CD14-positive monocyte (primary cell): ENCODE data around the gene SLIT1. TPM values are rescaled to one million over a fixed set of nuclear protein-coding genes. Genes with fewer than 3 reads are reported as not detected.

Source experiments
- DNase-seq, 3 donors: peaks; one replicate each; pipeline ENCODE4 v3.0.0-alpha.2; 2011 to 2022
- H2AFZ ChIP-seq: 2 replicates; pipeline ENCODE4 v1.6.0; 2012; ENCODE audit warnings: mild to moderate bottlenecking, low read depth, low read length, inconsistent platforms; ENCODE audit not compliant: insufficient read depth, poor library complexity, severe bottlenecking
- H3K27ac ChIP-seq, 2 donors: 1 replicate in 1 of 2; 2 replicates in 1 of 2; pipeline ENCODE4 v1.5.1; 2012 to 2013; ENCODE audit warnings: low read length in 2 of 2, control low read depth in 1 of 2, inconsistent platforms in 1 of 2, low read depth in 1 of 2, mild to moderate bottlenecking in 1 of 2
- H3K27me3 ChIP-seq, 2 donors: one replicate each; pipeline versions ENCODE4 v1.6.0 to v1.6.1; 2011 to 2013; ENCODE audit warnings: low read length in 2 of 2; ENCODE audit not compliant: control insufficient read depth in 2 of 2, insufficient read depth in 2 of 2
- H3K36me3 ChIP-seq, 2 donors: replicated peaks in 1 of 2; 1 replicate in 1 of 2; 2 replicates in 1 of 2; pipeline versions ENCODE4 v1.5.1 to v1.6.1; 2012 to 2013; ENCODE audit warnings: low read length in 2 of 2, control low read depth in 1 of 2, inconsistent platforms in 1 of 2, mild to moderate bottlenecking in 1 of 2; ENCODE audit not compliant: insufficient read depth in 2 of 2, control insufficient read depth in 1 of 2
- H3K4me1 ChIP-seq, 2 donors: 1 replicate in 1 of 2; 2 replicates in 1 of 2; pipeline versions ENCODE4 v1.5.1 to v1.6.1; 2012 to 2013; ENCODE audit warnings: low read length in 2 of 2, control low read depth in 1 of 2, inconsistent platforms in 1 of 2, mild to moderate bottlenecking in 1 of 2, moderate library complexity in 1 of 2; ENCODE audit not compliant: insufficient read depth in 2 of 2, control insufficient read depth in 1 of 2
- H3K4me2 ChIP-seq: replicated peaks from 2 replicates; pipeline ENCODE3; 2012; ENCODE audit warnings: low read length, moderate library complexity, mild to moderate bottlenecking; ENCODE audit not compliant: poor library complexity, severe bottlenecking; ENCODE audit errors: extremely low read depth
- H3K4me3 ChIP-seq, 3 experiments: fragments of 200-600 bp in 1 of 3; sonication (generic) in 1 of 3; replicated peaks in 1 of 3; 1 replicate in 2 of 3; 2 replicates in 1 of 3; pipeline ENCODE4 v1.5.1; 2011 to 2013; ENCODE audit warnings: low read length in 3 of 3, mild to moderate bottlenecking in 3 of 3, control low read depth in 2 of 3, low read depth in 2 of 3, inconsistent platforms in 1 of 3, moderate library complexity in 1 of 3
- H3K79me2 ChIP-seq: 2 replicates; pipeline ENCODE4 v1.6.0; 2012; ENCODE audit warnings: mild to moderate bottlenecking, control low read depth, inconsistent platforms, low read length, moderate library complexity; ENCODE audit not compliant: insufficient read depth
- H3K9ac ChIP-seq: 2 replicates; pipeline ENCODE4 v1.6.0; 2017; ENCODE audit warnings: low read length, mild to moderate bottlenecking; ENCODE audit not compliant: insufficient read depth, poor library complexity, severe bottlenecking
- H3K9me3 ChIP-seq, 2 donors: replicated peaks in 1 of 2; 1 replicate in 1 of 2; 2 replicates in 1 of 2; pipeline versions ENCODE4 v1.5.1 to v1.6.1; 2012 to 2013; ENCODE audit warnings: low read length in 2 of 2, control low read depth in 1 of 2; ENCODE audit not compliant: control insufficient read depth in 1 of 2, insufficient read depth in 1 of 2
- H4K20me1 ChIP-seq: 2 replicates; pipeline ENCODE4 v1.6.0; 2012; ENCODE audit warnings: mild to moderate bottlenecking, low read length, control low read depth, moderate library complexity; ENCODE audit not compliant: insufficient read depth
- H3K27ac Mint-ChIP-seq, 7 donors: one replicate each; pipeline ENCODE4 v1.8.0; 2020; ENCODE audit warnings: mild to moderate bottlenecking in 7 of 7, mixed read lengths in 7 of 7, moderate library complexity in 6 of 7, inconsistent platforms in 2 of 7
- H3K27me3 Mint-ChIP-seq, 3 donors: one replicate each; pipeline ENCODE4 v1.8.0; 2021 to 2022; ENCODE audit warnings: low read depth in 3 of 3, mild to moderate bottlenecking in 3 of 3, mixed read lengths in 3 of 3, moderate library complexity in 3 of 3, inconsistent platforms in 1 of 3
- H3K36me3 Mint-ChIP-seq, 2 donors: one replicate each; pipeline ENCODE4 v1.8.0; 2020; ENCODE audit warnings: mixed read lengths in 2 of 2, inconsistent platforms in 1 of 2, mild to moderate bottlenecking in 1 of 2
- H3K4me1 Mint-ChIP-seq: one replicate; pipeline ENCODE4 v1.8.0; 2020; ENCODE audit warnings: mild to moderate bottlenecking, mixed read lengths
- H3K4me3 Mint-ChIP-seq, 2 donors: one replicate each; pipeline ENCODE4 v1.8.0; 2020; ENCODE audit warnings: mild to moderate bottlenecking in 2 of 2, mixed read lengths in 2 of 2, moderate library complexity in 1 of 2
- H3K9me3 Mint-ChIP-seq, 7 donors: one replicate each; pipeline ENCODE4 v1.8.0; 2020 to 2022; ENCODE audit warnings: mixed read lengths in 7 of 7, mild to moderate bottlenecking in 6 of 7, moderate library complexity in 6 of 7, inconsistent platforms in 2 of 7
- WGBS: methylation state at CpG from one replicate; pipeline ENCODE4 v1.1.5; 2013; ENCODE audit warnings: missing lambda C conversion rate; ENCODE audit not compliant: insufficient coverage; 5-methylcytosine and 5-hydroxymethylcytosine counted together
- intact Hi-C, 2 donors: fragments of 100-400 bp; cut with micrococcal nuclease; formaldehyde crosslinking; loops; one replicate each; pipeline versions ENCODE4 v1.15.0 to v1.15.1; 2023
- polyA plus RNA-seq, 3 donors: library from polyadenylated mRNA; depleted of rRNA in 1 of 3; unstranded in 2 of 3; stranded (reverse) in 1 of 3; fragments of 300-500 nt in 2 of 3; fragments of >200 nt in 1 of 3; fragmentation: Illumina TruSeq in 2 of 3; gene quantifications; 1 replicate in 2 of 3; 2 replicates in 1 of 3; pipeline ENCODE4 v1.2.3, GENCODE V29; 2012 to 2021
- TF ChIP-seq, protein P1 (sequence below): fragments of 200-600 bp; IDR thresholded peaks from one replicate; pipeline ENCODE4 v1.8.0; 2022; ENCODE audit warnings: antibody characterized with exemption, mild to moderate bottlenecking

The SLIT1 gene
- polyA plus RNA-seq, 3 donors: 0.05 to 0.81 (median 0.16) TPM

DNA sequence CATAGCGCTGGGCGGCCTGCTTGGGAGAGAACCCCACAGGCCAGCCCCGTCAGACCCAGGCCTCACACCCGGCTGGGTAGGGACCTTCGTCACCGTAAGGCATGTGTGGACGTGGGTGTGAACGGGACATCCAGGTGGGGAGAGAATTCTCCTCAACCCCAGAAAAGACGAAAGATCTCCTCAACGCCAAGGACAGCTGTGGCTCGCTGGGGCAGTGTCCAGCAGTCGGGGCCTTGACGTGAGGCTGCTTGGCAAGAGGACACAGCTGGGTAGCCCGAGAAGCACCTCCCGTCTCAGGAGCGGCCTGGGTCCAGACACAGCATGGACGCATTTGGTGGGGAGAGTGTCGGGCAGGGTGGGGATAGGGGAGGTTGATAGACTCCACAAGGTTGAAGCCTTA, 1.2 kb upstream of the SLIT1 start:
- peak overlapping the region in 1 of 2 donors; percentile 75 for H3K4me3 Mint-ChIP-seq

DNA sequence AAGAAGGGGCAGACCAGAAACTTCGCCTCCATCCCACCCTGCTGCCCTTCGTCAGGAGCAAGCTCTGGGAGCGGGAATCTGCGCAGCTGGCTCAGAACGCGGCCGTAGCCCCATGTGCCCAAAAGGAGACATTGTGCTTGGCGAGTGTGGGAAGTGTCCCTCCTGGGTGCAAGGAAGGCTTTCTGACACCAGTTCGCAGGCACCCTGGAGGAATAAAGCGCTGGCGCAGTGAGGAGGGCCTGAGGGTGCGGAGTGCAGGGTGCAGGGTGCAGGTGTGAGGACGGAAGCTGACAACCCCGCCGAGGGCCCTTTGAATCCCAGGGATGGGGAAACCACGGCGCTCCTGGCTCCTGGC, 811 bp downstream of the SLIT1 start:
- H3K36me3 Mint-ChIP-seq: peaks cover 0 to 5% of the 10 kb centered on the region in 2 donors
- H3K27ac Mint-ChIP-seq: no peak overlapping the region
- Histone ChIP-seq H3K27me3 (peaks cover 26 to 69% of the 10 kb centered on the region in 2 donors), H3K9ac (no peak overlapping the region), H3K79me2 (no peaks in the 10 kb centered on the region), H3K9me3 (peaks cover 0 to 13% of the 10 kb centered on the region in 2 donors), H3K36me3 (no peaks in the 10 kb centered on the region), H3K4me3 (no peak overlapping the region), H4K20me1 (no peaks in the 10 kb centered on the region), H3K4me2 (no peak overlapping the region), H2AFZ (no peak overlapping the region), H3K4me1 (no peaks in the 10 kb centered on the region), H3K27ac (no peak overlapping the region)
- no peak for DNase-seq
- peak overlapping the region in 1 of 2 donors; percentile 86 for H3K4me3 Mint-ChIP-seq
- peaks cover 59 to 78% (median 69%) of the 10 kb centered on the region in 3 donors for H3K27me3 Mint-ChIP-seq
- H3K4me1 Mint-ChIP-seq: peaks cover 1% of the 10 kb centered on the region
- TF ChIP-seq, protein P1, sequence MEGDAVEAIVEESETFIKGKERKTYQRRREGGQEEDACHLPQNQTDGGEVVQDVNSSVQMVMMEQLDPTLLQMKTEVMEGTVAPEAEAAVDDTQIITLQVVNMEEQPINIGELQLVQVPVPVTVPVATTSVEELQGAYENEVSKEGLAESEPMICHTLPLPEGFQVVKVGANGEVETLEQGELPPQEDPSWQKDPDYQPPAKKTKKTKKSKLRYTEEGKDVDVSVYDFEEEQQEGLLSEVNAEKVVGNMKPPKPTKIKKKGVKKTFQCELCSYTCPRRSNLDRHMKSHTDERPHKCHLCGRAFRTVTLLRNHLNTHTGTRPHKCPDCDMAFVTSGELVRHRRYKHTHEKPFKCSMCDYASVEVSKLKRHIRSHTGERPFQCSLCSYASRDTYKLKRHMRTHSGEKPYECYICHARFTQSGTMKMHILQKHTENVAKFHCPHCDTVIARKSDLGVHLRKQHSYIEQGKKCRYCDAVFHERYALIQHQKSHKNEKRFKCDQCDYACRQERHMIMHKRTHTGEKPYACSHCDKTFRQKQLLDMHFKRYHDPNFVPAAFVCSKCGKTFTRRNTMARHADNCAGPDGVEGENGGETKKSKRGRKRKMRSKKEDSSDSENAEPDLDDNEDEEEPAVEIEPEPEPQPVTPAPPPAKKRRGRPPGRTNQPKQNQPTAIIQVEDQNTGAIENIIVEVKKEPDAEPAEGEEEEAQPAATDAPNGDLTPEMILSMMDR: no peak
- H3K9me3 Mint-ChIP-seq: peaks cover 0 to 10% (median 3%) of the 10 kb centered on the region in 7 donors
- 18% methylated on average over 17 of the region's 17 CpGs for WGBS
- intact Hi-C loops: no loop called here

More for the DNA sequence above, 1.2 kb upstream of the SLIT1 start:
- H3K4me3 ChIP-seq: no peak overlapping the region
- 95% methylated on average over 11 of the region's 18 CpGs for WGBS
- H3K4me1 ChIP-seq: no peaks in the 10 kb centered on the region
- H3K9me3 ChIP-seq: peaks cover 0 to 13% of the 10 kb centered on the region in 2 donors
- H2AFZ ChIP-seq: no peak overlapping the region
- Mint-ChIP-seq H3K9me3 (peaks cover 0 to 10% (median 3%) of the 10 kb centered on the region in 7 donors), H3K27me3 (peaks cover 52 to 72% (median 58%) of the 10 kb centered on the region in 3 donors), H3K27ac (no peak overlapping the region), H3K4me1 (peaks cover 1% of the 10 kb centered on the region), H3K36me3 (peaks cover 0 to 5% of the 10 kb centered on the region in 2 donors)
- no peak for DNase-seq
- H3K27ac ChIP-seq: no peak overlapping the region
- TF ChIP-seq, protein P1: no peak
- H3K27me3 ChIP-seq: peaks cover 26 to 68% of the 10 kb centered on the region in 2 donors
- no peaks in the 10 kb centered on the region for H3K79me2 ChIP-seq
- H4K20me1 ChIP-seq: no peaks in the 10 kb centered on the region
- intact Hi-C loops: no loop called here
- no peak overlapping the region for H3K4me2 ChIP-seq
- no peaks in the 10 kb centered on the region for H3K36me3 ChIP-seq
- H3K9ac ChIP-seq: no peak overlapping the region
